Loucy (cell line): ENCODE measurements around the gene SPOPL.
"Not testable (repeated sequence)": the region's sequence is repeated elsewhere in the genome, so short reads cannot be mapped to it uniquely, and the experiment has no call there.

Experiments
- CTCF ChIP-seq: fragments of 200-600 bp; sonication (generic); conservative IDR thresholded peaks from 2 replicates; pipeline ENCODE4 v1.5.1; 2014; ENCODE audit warnings: mild to moderate bottlenecking, antibody characterized with exemption, low read length
- EZH2phosphoT487 ChIP-seq: fragments of 200-600 bp; IDR thresholded peaks from 2 replicates; pipeline ENCODE4 v1.6.1; 2018; ENCODE audit warnings: antibody characterized with exemption, mild to moderate bottlenecking, moderate library complexity, borderline replicate concordance

DNA sequence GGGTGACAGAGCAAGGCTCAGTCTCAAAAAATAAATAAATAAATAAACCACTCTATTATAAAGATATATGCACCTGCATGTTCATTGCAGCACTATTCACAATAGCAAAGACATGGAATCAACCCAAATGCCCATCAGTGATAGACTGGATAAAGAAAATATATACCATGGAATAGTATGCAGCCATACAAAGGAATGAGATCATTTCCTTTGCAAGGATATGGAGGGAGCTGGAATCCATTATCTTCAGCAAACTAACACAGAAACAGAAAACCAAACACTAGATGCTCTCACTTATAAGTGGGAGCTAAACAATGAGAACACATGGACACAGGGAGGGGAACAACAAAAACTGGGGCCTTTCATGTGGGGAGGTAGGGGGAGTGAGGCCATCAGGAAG lies 18.8 kb upstream of the SPOPL start:
- TF ChIP-seq CTCF, EZH2phosphoT487: not testable (repeated sequence)
